GM18505 (cell line): Measurements from ENCODE around the gene GAB2.

Source experiments
- ATAC-seq: cut with Tn5 transposase; IDR thresholded peaks from one replicate; pipeline ENCODE4 v1.9.1; 2021; ENCODE audit not compliant: unreplicated experiment
- POLR2A ChIP-seq: IDR thresholded peaks from 4 replicates; pipeline ENCODE4 v1.6.1; 2011; ENCODE audit warnings: borderline replicate concordance; ENCODE audit not compliant: insufficient read depth, insufficient read length; ENCODE audit errors: extremely low read depth

GAB2 gene

DNA sequence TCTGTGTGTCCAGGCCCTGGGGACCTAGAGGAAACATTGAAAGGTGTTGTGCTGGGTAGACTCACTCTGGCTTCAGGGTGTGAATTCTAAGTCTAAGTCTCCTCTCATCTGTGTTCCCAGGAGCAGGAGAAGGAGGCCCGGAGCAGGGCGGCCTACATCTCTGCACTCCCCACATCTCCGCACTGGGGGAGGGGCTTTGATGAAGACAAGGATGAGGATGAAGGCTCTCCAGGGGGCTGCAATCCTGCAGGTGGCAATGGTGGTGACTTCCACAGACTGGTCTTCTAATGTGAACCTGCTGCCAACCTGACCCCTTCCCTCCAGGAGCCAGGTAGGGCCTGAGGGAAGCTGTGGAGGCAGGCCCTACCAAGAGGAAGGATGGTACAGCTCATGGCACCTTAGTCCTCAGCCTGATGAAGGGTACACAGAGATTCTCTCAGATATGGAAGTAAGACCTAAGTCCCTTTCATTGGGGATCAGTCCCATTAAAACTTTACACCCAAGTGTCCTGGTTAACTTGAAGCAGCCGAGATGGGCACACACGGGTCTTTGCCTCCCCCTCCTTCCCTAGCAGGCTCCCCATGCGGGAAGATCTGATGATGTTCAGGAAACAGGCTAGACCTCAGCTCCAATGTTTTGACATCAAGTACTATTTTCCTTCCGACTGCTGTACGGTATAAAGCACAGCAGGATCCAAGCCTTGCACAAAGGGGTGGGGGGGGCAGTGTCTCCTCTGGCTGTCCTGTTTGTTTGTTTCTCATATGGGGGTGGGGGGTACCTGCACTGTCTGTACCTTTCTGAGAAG, 203.9 kb downstream of the GAB2 start:
- TF ChIP-seq POLR2A, result no peak
- no peak for ATAC-seq

DNA sequence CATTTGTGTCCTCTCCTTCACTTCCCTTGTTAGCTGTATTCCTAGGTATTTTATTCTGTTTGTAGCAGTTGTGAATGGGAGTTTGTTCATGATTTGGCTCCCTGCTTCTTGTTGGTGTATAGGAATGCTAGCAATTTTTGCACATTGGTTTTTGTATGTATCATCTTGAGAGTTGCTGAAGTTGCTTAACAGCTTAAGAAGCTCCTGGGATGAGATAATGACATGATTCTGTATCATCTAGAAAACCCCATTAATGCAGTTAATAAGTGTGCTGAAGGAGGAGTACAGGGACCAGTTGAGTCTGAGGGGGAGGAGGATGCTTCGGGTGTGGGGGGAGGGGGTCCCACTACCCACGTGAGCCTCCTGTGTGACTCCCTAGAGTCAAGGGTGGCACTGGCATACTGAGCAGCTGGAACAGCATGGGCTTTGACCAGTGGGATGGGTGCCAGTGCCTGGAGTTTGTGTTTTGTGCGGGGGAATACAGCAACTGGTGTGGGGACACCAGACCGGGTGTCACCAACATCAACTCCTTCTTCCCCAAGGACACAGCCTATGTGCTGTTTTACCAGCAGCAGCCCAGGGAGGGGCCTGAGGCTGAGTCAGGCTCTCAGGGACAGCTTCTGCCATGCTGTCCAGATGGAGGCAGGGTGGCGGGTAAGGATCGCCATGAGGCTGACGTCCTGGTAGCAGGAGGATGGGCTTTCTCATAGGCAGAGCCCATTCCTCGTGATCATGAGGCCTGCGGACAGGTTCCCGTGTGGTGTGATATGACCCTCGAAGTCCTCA, 204.8 kb downstream of the GAB2 start:
- TF ChIP-seq POLR2A, result no peak

DNA sequence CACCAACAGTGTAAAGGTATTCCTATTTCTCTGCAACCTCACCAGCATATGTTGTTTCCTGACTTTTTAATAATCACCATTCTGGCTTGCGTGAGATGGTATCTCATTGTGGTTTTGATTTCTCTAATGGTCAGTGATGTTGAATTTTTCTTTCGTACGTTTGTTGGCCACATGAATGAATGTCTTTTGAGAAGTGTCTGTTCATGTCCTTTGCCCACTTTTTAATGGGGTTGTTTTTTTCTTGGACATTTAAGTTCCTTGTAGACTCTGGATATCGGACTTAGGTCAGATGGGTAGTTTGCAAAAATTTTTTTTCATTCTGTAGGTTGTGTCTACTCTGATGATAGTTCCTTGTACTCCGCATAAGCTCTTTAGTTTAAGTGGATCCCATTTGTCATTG, 206.1 kb downstream of the GAB2 start:
- no peak for ATAC-seq
- no peak for TF ChIP-seq POLR2A

More for the DNA sequence above, 204.8 kb downstream of the GAB2 start:
- ATAC-seq, result no peak

DNA sequence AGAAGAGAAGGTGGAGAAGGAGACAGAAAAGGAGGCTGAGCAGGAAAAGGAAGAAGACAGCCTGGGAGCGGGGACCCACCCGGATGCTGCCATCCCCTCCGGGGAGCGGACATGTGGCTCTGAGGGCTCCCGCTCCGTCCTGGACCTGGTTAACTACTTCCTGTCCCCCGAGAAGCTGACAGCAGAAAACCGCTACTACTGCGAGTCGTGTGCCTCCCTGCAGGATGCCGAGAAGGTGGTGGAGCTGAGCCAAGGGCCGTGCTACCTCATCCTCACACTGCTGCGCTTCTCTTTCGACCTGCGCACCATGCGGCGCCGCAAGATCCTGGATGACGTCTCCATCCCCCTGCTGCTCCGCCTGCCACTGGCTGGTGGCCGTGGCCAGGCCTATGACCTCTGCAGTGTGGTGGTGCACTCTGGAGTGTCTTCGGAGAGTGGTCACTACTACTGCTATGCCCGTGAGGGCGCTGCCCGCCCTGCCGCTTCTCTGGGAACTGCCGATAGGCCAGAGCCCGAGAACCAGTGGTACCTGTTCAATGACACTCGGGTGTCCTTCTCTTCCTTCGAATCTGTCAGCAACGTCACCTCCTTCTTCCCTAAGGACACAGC, 207.5 kb downstream of the GAB2 start:
- no peak for ATAC-seq
- TF ChIP-seq POLR2A, result no peak

DNA sequence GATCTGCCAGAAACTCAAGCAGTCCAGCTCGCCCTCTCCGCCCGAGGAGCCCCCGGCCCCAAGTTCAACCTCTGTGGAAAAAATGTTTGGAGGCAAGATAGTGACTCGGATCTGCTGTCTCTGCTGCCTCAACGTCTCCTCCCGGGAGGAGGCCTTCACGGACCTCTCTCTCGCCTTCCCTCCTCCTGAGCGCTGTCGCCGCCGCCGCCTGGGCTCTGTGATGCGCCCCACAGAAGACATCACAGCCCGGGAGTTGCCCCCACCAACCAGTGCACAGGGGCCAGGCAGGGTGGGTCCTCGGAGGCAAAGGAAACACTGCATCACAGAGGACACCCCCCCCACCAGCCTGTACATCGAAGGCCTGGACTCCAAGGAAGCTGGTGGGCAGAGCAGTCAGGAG, 208.1 kb downstream of the GAB2 start:
- ATAC-seq, result no peak
- TF ChIP-seq POLR2A, result no peak

DNA sequence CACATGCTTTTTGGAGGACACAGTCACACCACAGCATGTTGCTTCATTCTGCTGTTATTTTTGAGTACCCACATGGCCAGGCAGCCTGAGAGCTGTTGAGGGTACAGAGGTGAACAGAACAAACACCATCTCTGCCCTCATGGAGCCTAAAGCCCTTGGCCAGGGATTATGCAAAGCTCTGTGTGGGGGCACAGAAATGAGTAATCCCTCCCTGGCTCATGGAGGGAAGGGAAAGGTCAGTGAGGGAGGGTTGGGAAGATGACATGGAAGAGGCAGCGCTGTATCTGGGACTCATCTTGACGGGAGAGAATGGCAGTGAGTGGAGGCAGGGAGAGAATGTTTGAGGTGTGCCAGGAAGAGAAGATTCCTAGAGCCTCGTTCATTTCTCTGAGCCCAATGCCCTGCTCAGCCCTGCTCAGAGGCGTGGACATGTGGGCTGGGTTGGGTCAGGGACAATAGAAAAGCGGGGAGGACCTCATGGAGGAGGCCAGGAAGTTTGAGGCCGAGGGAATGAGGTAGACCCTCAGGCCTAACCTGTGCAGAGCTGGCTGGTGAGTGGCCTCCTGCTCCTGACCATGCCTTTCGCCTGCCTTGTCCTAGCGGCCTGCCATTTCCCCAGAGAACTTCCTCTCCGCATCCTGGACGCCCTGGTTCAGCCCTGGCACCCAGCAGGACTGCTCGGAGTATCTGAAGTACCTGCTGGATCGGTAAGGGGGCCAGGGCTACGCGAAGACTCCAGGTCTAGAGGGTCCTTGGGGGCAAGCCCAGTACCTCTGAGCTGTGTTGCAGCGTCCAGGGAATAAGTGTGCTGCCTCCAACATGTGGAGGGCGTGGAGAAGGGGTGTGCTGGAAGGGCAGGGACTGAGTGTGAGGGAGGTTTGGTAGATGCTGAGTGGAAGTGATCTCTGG, 209.1 kb downstream of the GAB2 start:
- TF ChIP-seq POLR2A, result no peak
- no peak for ATAC-seq

DNA sequence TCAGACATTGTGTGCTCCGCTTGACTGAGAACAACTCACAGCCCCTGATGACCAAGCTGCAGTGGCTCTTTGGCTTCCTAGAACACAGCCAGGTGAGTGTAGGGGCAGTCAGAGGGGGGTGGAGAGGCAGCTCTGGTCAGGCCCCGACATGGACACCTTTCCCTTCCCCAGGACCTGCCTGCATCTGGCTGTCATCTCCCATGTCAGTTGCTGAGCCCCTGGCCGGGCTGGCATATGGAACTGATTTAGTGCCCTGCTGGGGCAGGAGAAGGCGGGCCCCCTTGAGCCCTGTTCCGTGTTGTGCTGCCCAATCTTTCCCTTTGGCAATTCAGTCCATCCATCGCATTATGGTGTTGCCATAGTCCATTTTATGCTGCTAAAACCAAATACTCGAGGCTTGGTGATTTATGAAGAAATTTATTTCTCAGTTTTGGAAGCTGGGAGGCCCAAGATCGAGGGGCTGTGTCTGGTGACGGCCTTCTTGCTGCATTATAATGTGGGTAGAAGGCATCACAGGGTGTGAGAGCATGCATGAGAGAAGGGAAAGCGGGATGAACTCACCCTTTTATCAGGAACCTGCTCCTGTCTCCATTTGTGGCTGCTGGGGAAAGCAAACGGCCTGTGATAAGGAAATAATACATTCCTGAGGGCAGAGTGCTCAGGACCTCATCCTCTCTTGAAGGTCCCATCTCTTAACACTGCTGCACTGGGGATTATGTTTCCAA, 209.9 kb downstream of the GAB2 start:
- no peak for ATAC-seq
- TF ChIP-seq POLR2A, result no peak

DNA sequence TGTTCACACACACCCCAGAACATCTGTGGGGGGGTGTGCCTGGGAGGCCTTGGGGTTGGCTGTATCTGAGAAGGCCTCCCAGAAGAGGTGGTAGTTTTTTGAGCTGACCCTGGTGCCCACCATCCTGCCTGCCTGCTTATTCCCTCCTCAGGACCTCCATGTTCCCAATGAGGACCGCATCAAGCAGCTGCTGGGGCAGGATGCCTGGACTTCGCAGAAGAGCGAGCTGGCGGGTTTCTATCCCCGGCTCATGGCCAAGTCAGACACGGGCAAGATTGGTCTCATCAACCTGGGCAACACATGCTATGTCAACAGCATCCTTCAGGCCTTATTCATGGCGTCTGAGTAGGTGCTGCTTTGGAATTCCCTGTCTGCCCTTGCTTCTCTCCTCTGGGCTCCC, 211.9 kb downstream of the GAB2 start:
- no peak for TF ChIP-seq POLR2A
- no peak for ATAC-seq

- ATAC-seq, result no peak
- TF ChIP-seq POLR2A, result no peak
Measured at GRCh38 chr11:78205256-78205655, 212.4 kb downstream of the GAB2 start.

DNA sequence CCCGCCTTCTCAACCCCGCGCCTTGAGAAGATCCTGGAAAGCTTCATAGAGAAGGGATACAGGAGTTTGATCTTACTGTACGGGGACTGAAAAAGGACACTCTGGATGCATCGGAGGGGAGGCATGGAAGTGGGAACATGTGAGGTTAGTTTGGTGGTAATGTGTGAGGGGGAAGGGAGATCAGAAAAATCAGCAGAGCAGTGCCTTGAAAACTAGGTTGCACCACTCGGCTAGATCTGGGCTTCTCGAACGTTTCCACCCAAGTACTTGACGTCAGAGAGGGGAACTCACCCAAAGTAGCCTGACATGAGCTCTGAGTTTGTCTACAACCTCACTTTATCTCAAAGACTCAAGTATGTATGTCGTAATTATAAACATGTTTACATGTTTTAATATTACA, 214.4 kb downstream of the GAB2 start:
- no peak for ATAC-seq
- TF ChIP-seq POLR2A, result no peak

DNA sequence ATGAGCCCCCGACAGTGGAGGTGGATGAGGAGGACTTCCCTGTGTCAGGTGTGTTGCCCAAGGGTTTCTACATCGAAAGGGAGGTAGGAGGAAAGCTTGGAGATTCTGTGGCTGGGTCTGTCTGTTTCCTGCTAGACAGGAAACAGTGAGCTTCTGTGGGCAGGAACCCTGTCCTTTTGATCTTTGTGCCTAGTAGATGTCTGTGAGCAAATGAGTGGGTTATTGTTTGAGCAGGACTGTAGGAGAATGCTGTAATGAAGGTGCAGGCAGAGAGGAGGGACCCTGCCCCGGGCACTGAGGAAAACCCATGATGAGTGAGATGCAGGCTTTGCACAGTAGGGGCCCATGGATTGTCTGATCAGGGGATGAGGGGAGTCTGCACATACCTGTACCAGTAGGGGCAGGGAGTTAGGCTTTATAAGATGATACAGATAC, 214.9 kb downstream of the GAB2 start:
- no peak for TF ChIP-seq POLR2A
- no peak for ATAC-seq
